Measurements from ENCODE around the gene IFNL2. TPM values are rescaled to one million over a fixed set of nuclear protein-coding genes. Genes with fewer than 3 reads are reported as not detected.

IFNL2 gene
- total and polyA plus RNA-seq, 2 of the 4 experiments (the other 2 are of a cell fraction): not detected

DNA sequence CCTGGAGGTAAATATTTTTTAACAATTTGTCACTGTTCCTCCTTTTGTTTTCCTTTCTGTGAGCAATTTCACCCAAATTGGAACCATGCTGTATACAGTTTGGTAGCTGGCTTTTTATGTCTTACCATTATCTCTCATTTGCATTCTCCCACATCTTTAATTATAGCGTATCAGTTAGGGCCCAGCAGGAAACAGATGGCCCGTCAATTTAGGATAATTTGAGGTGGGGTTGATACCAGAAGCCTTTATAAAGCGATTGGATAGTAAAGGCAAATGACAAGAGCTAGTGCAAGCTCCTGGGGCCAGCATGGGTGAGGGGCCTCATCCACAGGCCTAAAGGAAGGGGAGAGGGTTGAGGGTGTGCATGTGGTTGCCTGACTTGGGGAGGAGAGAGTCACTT, 15.7 kb upstream of the IFNL2 start:
- Histone ChIP-seq H3K23ac (ENCODE audit: low read depth, low read length) (no peak overlapping the region), H2BK120ac (ENCODE audit: low read depth, low read length) (no peak overlapping the region), H3K18ac (ENCODE audit: low read depth, low read length) (no peak overlapping the region), H4K8ac (ENCODE audit: low read depth in 2 of 2, low read length in 2 of 2) (no peak overlapping the region), H3K4me2 (ENCODE audit: low read depth, low read length) (no peak overlapping the region), H3K27me3 (ENCODE audit: control insufficient read depth, insufficient read depth, low read length) (peaks cover 53% of the 10 kb centered on the region), H3K9me3 (ENCODE audit: control insufficient read depth, insufficient read depth, low read length) (no peaks in the 10 kb centered on the region), H3K4me3 (ENCODE audit: insufficient read depth, low read depth, low read length) (no peak overlapping the region), H2BK20ac (ENCODE audit: low read depth, low read length) (no peak overlapping the region), H2BK15ac (ENCODE audit: low read depth, low read length) (no peak overlapping the region), H3K36me3 (ENCODE audit: control insufficient read depth, insufficient read depth, low read length) (no peaks in the 10 kb centered on the region), H4K91ac (ENCODE audit: insufficient read depth, low read depth, low read length) (no peak overlapping the region), H3K9me1 (ENCODE audit: insufficient read depth, low read length) (no peaks in the 10 kb centered on the region), H3K27ac (ENCODE audit: insufficient read depth, low read length) (no peak overlapping the region), H3K79me1 (ENCODE audit: low read depth in 1 of 2, low read length in 2 of 2) (no peaks in the 10 kb centered on the region), H2AK5ac (ENCODE audit: low read depth, low read length) (no peak overlapping the region), H3K4me1 (ENCODE audit: control insufficient read depth, insufficient read depth, low read length) (no peaks in the 10 kb centered on the region), H3K56ac (ENCODE audit: extremely low read depth, insufficient read depth, low read length) (no peak overlapping the region), H3K9ac (ENCODE audit: low read depth, low read length) (no peak overlapping the region), H3K4ac (ENCODE audit: low read depth, low read length) (no peak overlapping the region), H4K20me1 (ENCODE audit: insufficient read depth, low read length) (no peaks in the 10 kb centered on the region), H2AFZ (replicated peaks; ENCODE audit: low read length, poor library complexity) (no peak overlapping the region), H2AK9ac (replicated peaks; ENCODE audit: low read depth, low read length, poor library complexity) (no peak overlapping the region), H2BK5ac (ENCODE audit: low read depth, low read length, poor library complexity, severe bottlenecking) (no peak overlapping the region), H4K5ac (ENCODE audit: low read depth, low read length) (no peak overlapping the region), H3K14ac (replicated peaks; ENCODE audit: low read depth, low read length) (no peak overlapping the region)
- intact Hi-C loops (cut with micrococcal nuclease) (no loop called here), dilution Hi-C loops (cut with HindIII; ENCODE audit: low sequenced_read_pairs, unreplicated experiment) (no loop called here), in situ Hi-C loops (cut with MboI; ENCODE audit: low sequenced_read_pairs) (no loop called here)
- no TSS peak for BruUV-seq (replicated peaks)
- ChIA-PET CTCF (no interaction called here), POLR2A (ENCODE audit: unreplicated experiment) (no interaction called here)
- DNase-seq (no peak), ATAC-seq (ENCODE audit: low read depth) (no peak)
- no CpG with 5 or more reads among the region's 3 CpGs for WGBS, 2 experiments (ENCODE audit: extremely low coverage in 2 of 2, insufficient read length in 1 of 2)
- TF ChIP-seq NFE2L2 (IDR thresholded peaks at IDR 0.05; ENCODE audit: low read depth, low read length) (no peak), RFX5 (IDR thresholded peaks at IDR 0.05; ENCODE audit: low read depth, low read length) (no peak), CHD1 (IDR thresholded peaks at IDR 0.05; ENCODE audit: low read depth, low read length) (no peak), SMC3 (IDR thresholded peaks at IDR 0.05; ENCODE audit: low read depth, low read length) (no peak), MAZ (IDR thresholded peaks at IDR 0.05; ENCODE audit: borderline replicate concordance, low read depth, low read length) (no peak), RCOR1 (IDR thresholded peaks at IDR 0.05; ENCODE audit: insufficient replicate concordance, low read length) (no peak), BHLHE40 (IDR thresholded peaks at IDR 0.05; ENCODE audit: low read depth, low read length) (no peak), RAD21 (IDR thresholded peaks at IDR 0.05; ENCODE audit: low read length) (no peak), MAFK (IDR thresholded peaks at IDR 0.05; ENCODE audit: low read depth, low read length) (no peak), MXI1 (IDR thresholded peaks at IDR 0.05; ENCODE audit: borderline replicate concordance, low read depth, low read length) (no peak), CEBPB (IDR thresholded peaks at IDR 0.05; ENCODE audit: low read depth, low read length) (no peak), POLR2A (IDR thresholded peaks at IDR 0.05; ENCODE audit: low read depth, low read length) (no peak), FOS (IDR thresholded peaks at IDR 0.05; ENCODE audit: low read depth, low read length) (no peak)
- TF ChIP-seq, protein P1, sequence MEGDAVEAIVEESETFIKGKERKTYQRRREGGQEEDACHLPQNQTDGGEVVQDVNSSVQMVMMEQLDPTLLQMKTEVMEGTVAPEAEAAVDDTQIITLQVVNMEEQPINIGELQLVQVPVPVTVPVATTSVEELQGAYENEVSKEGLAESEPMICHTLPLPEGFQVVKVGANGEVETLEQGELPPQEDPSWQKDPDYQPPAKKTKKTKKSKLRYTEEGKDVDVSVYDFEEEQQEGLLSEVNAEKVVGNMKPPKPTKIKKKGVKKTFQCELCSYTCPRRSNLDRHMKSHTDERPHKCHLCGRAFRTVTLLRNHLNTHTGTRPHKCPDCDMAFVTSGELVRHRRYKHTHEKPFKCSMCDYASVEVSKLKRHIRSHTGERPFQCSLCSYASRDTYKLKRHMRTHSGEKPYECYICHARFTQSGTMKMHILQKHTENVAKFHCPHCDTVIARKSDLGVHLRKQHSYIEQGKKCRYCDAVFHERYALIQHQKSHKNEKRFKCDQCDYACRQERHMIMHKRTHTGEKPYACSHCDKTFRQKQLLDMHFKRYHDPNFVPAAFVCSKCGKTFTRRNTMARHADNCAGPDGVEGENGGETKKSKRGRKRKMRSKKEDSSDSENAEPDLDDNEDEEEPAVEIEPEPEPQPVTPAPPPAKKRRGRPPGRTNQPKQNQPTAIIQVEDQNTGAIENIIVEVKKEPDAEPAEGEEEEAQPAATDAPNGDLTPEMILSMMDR (conservative IDR thresholded peaks at IDR 0.05; ENCODE audit: low read depth, low read length): no peak
